H1 (cell line): ENCODE measurements around the gene SH3BP2. TPM values are rescaled to one million over a fixed set of nuclear protein-coding genes. Genes with fewer than 3 reads are reported as not detected.

Source experiments
- CTCF ChIA-PET: fragments of 300-600 bp; sonication (Branson Sonifier 250); formaldehyde crosslinking; loops from one replicate; lab custom pipeline; 2021; ENCODE audit not compliant: partially characterized antibody; lab: Charles Lee
- POLR2A ChIA-PET: fragments of 300-600 bp; sonication (Branson Sonifier 250); formaldehyde crosslinking; loops from one replicate; lab custom pipeline; 2021; ENCODE audit warnings: inconsistent platforms; ENCODE audit not compliant: partially characterized antibody; lab: Charles Lee
- DNase-seq, 2 experiments: peaks; one replicate each; pipeline versions ENCODE4 v3.0.0 to v3.0.0-alpha.2; 2010 to 2022; ENCODE audit warnings: low spot score in 2 of 2, low read depth in 1 of 2, mixed read lengths in 1 of 2
- FAIRE-seq: peaks from 2 replicates; lab custom pipeline; 2011; peaks lifted over from hg19 to GRCh38; lab: Jason Lieb, UNC
- H2AFZ ChIP-seq: 2 replicates; pipeline ENCODE4 v1.8.1; 2012; ENCODE audit warnings: low read length, inconsistent platforms
- H2AK5ac ChIP-seq: 2 replicates; pipeline ENCODE4 v1.6.1; 2013; ENCODE audit warnings: low read depth, low read length
- H2BK120ac ChIP-seq: replicated peaks from 2 replicates; pipeline ENCODE3; 2013; ENCODE audit warnings: low read depth, low read length, inconsistent platforms
- H2BK12ac ChIP-seq: 2 replicates; pipeline ENCODE4 v1.6.1; 2013; ENCODE audit warnings: low read depth, low read length
- H2BK15ac ChIP-seq: 2 replicates; pipeline ENCODE4 v1.6.1; 2013; ENCODE audit warnings: low read length
- H2BK20ac ChIP-seq: 2 replicates; pipeline ENCODE4 v1.6.1; 2013; ENCODE audit warnings: low read length
- H2BK5ac ChIP-seq: 2 replicates; pipeline ENCODE4 v1.6.1; 2013; ENCODE audit warnings: low read depth, low read length
- H3K14ac ChIP-seq: 2 replicates; pipeline ENCODE4 v1.6.1; 2013; ENCODE audit warnings: inconsistent platforms; ENCODE audit not compliant: insufficient read length
- H3K18ac ChIP-seq: 2 replicates; pipeline ENCODE4 v1.6.1; 2013; ENCODE audit warnings: low read length; ENCODE audit errors: extremely low read depth
- H3K23ac ChIP-seq: 2 replicates; pipeline ENCODE4 v1.6.1; 2013; ENCODE audit warnings: inconsistent platforms; ENCODE audit not compliant: insufficient read length
- H3K23me2 ChIP-seq: 2 replicates; pipeline ENCODE4 v1.6.1; 2013; ENCODE audit warnings: low read depth, low read length
- H3K27ac ChIP-seq: 2 replicates; pipeline ENCODE4 v1.6.1; 2011; ENCODE audit warnings: low read depth, low read length, inconsistent platforms
- H3K27me3 ChIP-seq, 4 experiments: replicated peaks in 1 of 4; 1 replicate in 1 of 4; 2 replicates in 3 of 4; pipeline versions ENCODE4 v1.6.1 to v1.8.1; 2011 to 2013; ENCODE audit warnings: low read length in 3 of 4, mild to moderate bottlenecking in 3 of 4, inconsistent platforms in 2 of 4, mixed read lengths in 2 of 4, moderate library complexity in 1 of 4; ENCODE audit not compliant: control insufficient read depth in 3 of 4, insufficient read depth in 3 of 4; ENCODE audit errors: extremely low read depth in 1 of 4
- H3K36me3 ChIP-seq, 4 experiments: 2 replicates each; pipeline versions ENCODE4 v1.6.1 to v1.8.1; 2011 to 2013; ENCODE audit warnings: mild to moderate bottlenecking in 4 of 4, low read length in 3 of 4, moderate library complexity in 2 of 4, control low read depth in 1 of 4, inconsistent platforms in 1 of 4; ENCODE audit not compliant: insufficient read depth in 4 of 4, control insufficient read depth in 2 of 4
- H3K4ac ChIP-seq: replicated peaks from 2 replicates; pipeline ENCODE3; 2013; ENCODE audit warnings: low read length, low read depth, mixed read lengths, inconsistent platforms; ENCODE audit not compliant: insufficient read length
- H3K4me1 ChIP-seq, 4 experiments: replicated peaks in 1 of 4; 1 replicate in 1 of 4; 2 replicates in 3 of 4; pipeline versions ENCODE4 v1.6.1 to v1.8.1; 2011 to 2013; ENCODE audit warnings: low read length in 3 of 4, inconsistent platforms in 2 of 4, mixed read lengths in 1 of 4; ENCODE audit not compliant: insufficient read depth in 4 of 4, control insufficient read depth in 3 of 4
- H3K4me2 ChIP-seq, 2 experiments: 2 replicates each; pipeline versions ENCODE4 v1.6.1 to v1.8.1; 2011 to 2013; ENCODE audit warnings: low read depth in 2 of 2, low read length in 2 of 2, control low read depth in 1 of 2, inconsistent platforms in 1 of 2, mild to moderate bottlenecking in 1 of 2; ENCODE audit not compliant: insufficient read depth in 1 of 2
- H3K4me3 ChIP-seq, 4 experiments: fragments of 200-600, 300-600 bp in 1 of 4; sonication (generic), shearing (Covaris generic), sonication (Bioruptor Twin) in 1 of 4; 2 replicates each; pipeline versions ENCODE4 v1.5.1 to v1.8.1; 2011 to 2016; ENCODE audit warnings: low read length in 4 of 4, low read depth in 3 of 4, control low read depth in 2 of 4, inconsistent platforms in 2 of 4, mild to moderate bottlenecking in 2 of 4, mixed read lengths in 1 of 4, moderate library complexity in 1 of 4; ENCODE audit not compliant: insufficient read depth in 2 of 4; ENCODE audit errors: extremely low read depth in 1 of 4
- H3K56ac ChIP-seq: replicated peaks from 2 replicates; pipeline ENCODE3; 2013; ENCODE audit warnings: low read depth, mild to moderate bottlenecking, mixed read lengths, low read length, inconsistent platforms; ENCODE audit not compliant: insufficient read length
- H3K79me1 ChIP-seq: 2 replicates; pipeline ENCODE4 v1.6.1; 2013; ENCODE audit warnings: low read depth, low read length, control low read depth
- H3K79me2 ChIP-seq, 2 experiments: 2 replicates each; pipeline versions ENCODE4 v1.6.1 to v1.8.1; 2012 to 2013; ENCODE audit warnings: low read length in 2 of 2, mild to moderate bottlenecking in 2 of 2, inconsistent platforms in 1 of 2; ENCODE audit not compliant: insufficient read depth in 2 of 2, control insufficient read depth in 1 of 2
- H3K9ac ChIP-seq, 4 experiments: replicated peaks in 1 of 4; 1 replicate in 1 of 4; 2 replicates in 3 of 4; pipeline versions ENCODE4 v1.6.1 to v1.8.1; 2011 to 2013; ENCODE audit warnings: low read depth in 3 of 4, low read length in 3 of 4, control low read depth in 2 of 4, mild to moderate bottlenecking in 2 of 4, moderate library complexity in 2 of 4, inconsistent platforms in 1 of 4; ENCODE audit errors: extremely low read depth in 1 of 4
- H3K9me3 ChIP-seq, 2 experiments: 2 replicates each; pipeline versions ENCODE4 v1.6.1 to v1.8.1; 2012 to 2013; ENCODE audit warnings: mild to moderate bottlenecking in 2 of 2, moderate library complexity in 2 of 2, control low read depth in 1 of 2, inconsistent platforms in 1 of 2, low read depth in 1 of 2, low read length in 1 of 2, mixed read lengths in 1 of 2; ENCODE audit not compliant: insufficient read depth in 2 of 2
- H4K20me1 ChIP-seq, 2 experiments: replicated peaks in 1 of 2; 2 replicates each; pipeline versions ENCODE3 to v1.8.1; 2011 to 2013; ENCODE audit warnings: inconsistent platforms in 2 of 2, low read length in 2 of 2, mild to moderate bottlenecking in 1 of 2; ENCODE audit not compliant: insufficient read depth in 2 of 2, control insufficient read depth in 1 of 2
- H4K5ac ChIP-seq: 2 replicates; pipeline ENCODE4 v1.6.1; 2013; ENCODE audit warnings: low read length, low read depth, mixed read lengths, inconsistent platforms; ENCODE audit not compliant: insufficient read length
- H4K8ac ChIP-seq: 2 replicates; pipeline ENCODE4 v1.8.0; 2013; ENCODE audit warnings: mild to moderate bottlenecking, moderate library complexity, low read length, inconsistent platforms; ENCODE audit not compliant: insufficient read depth; ENCODE audit errors: extremely low read depth
- H4K91ac ChIP-seq: replicated peaks from 2 replicates; pipeline ENCODE3; 2013; ENCODE audit warnings: low read length, mixed read lengths, inconsistent platforms; ENCODE audit not compliant: insufficient read length
- CTBP2 ChIP-seq: IDR thresholded peaks from 2 replicates; pipeline ENCODE4 v1.7.0; 2011; ENCODE audit warnings: borderline replicate concordance, mild to moderate bottlenecking, moderate library complexity, mixed read lengths, low read length; ENCODE audit not compliant: insufficient read depth, insufficient read length
- GABPA ChIP-seq: IDR thresholded peaks from 2 replicates; pipeline ENCODE4 v1.6.1; 2011; ENCODE audit warnings: mild to moderate bottlenecking, low read length, moderate library complexity, borderline replicate concordance; ENCODE audit not compliant: insufficient read depth
- JUN ChIP-seq: IDR thresholded peaks from 2 replicates; pipeline ENCODE4 v1.6.1; 2011; ENCODE audit warnings: low read depth, mild to moderate bottlenecking, improper control_type of control experiment, low read length
- KDM1A ChIP-seq: fragments of 200-600, 300-600 bp; sonication (generic); IDR thresholded peaks from 2 replicates; pipeline ENCODE4 v1.7.1; 2016; ENCODE audit warnings: mild to moderate bottlenecking, low read length, borderline replicate concordance
- KDM5A ChIP-seq: fragments of 200-600 bp; IDR thresholded peaks from 2 replicates; pipeline ENCODE4 v1.7.1; 2012; ENCODE audit warnings: mild to moderate bottlenecking, low read length, inconsistent platforms, mixed read lengths
- SIRT6 ChIP-seq: IDR thresholded peaks from one replicate; pipeline ENCODE4 v1.7.1; 2012; ENCODE audit warnings: low read length, inconsistent platforms
- SIX5 ChIP-seq: IDR thresholded peaks from 2 replicates; pipeline ENCODE4 v1.6.1; 2011; ENCODE audit warnings: mild to moderate bottlenecking, low read depth, low read length
- SP1 ChIP-seq: IDR thresholded peaks from 2 replicates; pipeline ENCODE4 v1.6.1; 2011; ENCODE audit warnings: low read depth, low read length
- SP2 ChIP-seq: IDR thresholded peaks from 2 replicates; pipeline ENCODE4 v1.6.1; 2012; ENCODE audit warnings: mild to moderate bottlenecking, low read length, inconsistent platforms
- TBP ChIP-seq: IDR thresholded peaks from 2 replicates; pipeline ENCODE4 v1.6.1; 2011; ENCODE audit warnings: low read depth, low read length, improper control_type of control experiment
- ZNF274 ChIP-seq: IDR thresholded peaks from 2 replicates; pipeline ENCODE4 v1.7.0; 2012; ENCODE audit warnings: low read length, borderline replicate concordance; ENCODE audit errors: extremely low read depth
- WGBS, 2 experiments: shearing (Covaris generic) in 1 of 2; methylation state at CpG; one replicate each; pipeline versions ENCODE4 v1.1.6 to v1.1.7; 2013 to 2015; ENCODE audit warnings: low lambda C conversion rate in 2 of 2, mixed read lengths in 2 of 2, inconsistent platforms in 1 of 2, low coverage in 1 of 2, missing lambda C conversion rate in 1 of 2; ENCODE audit not compliant: insufficient replicate concordance in 2 of 2, insufficient coverage in 1 of 2, insufficient read length in 1 of 2; ENCODE audit errors: extremely low coverage in 1 of 2, missing lambda C conversion rate in 1 of 2; 5-methylcytosine and 5-hydroxymethylcytosine counted together
- polyA plus RNA-seq, 7 experiments: library from polyadenylated mRNA; depleted of rRNA in 3 of 7; stranded (reverse) in 5 of 7; unstranded in 2 of 7; fragments of >200 nt in 5 of 7; fragments of 200-250 nt in 2 of 7; gene quantifications; 1 replicate in 5 of 7; 2 replicates in 1 of 7; 4 replicates in 1 of 7; pipeline versions ENCODE4 v1.2.1 to v1.2.3, GENCODE V29; 2011 to 2013; ENCODE audit warnings: missing spikeins in 2 of 7, mixed read lengths in 2 of 7
- total RNA-seq: library from RNA; stranded (reverse); fragmentation: NEBNext Ultra II Directional; extraction: Animal tissue kit (Norgen Biotek cat#: 25700); gene quantifications from 2 replicates; pipeline ENCODE4 v1.2.1, GENCODE V29; 2021
- TF ChIP-seq, protein P1 (sequence below), 3 experiments: IDR thresholded peaks; 1 replicate in 2 of 3; 2 replicates in 1 of 3; pipeline versions ENCODE4 v1.5.1 to v1.6.1; 2011; ENCODE audit warnings: low read length in 3 of 3, mild to moderate bottlenecking in 3 of 3, inconsistent platforms in 2 of 3, low read depth in 1 of 3, moderate library complexity in 1 of 3; ENCODE audit not compliant: insufficient read depth in 1 of 3; ENCODE audit errors: control extremely low read depth in 1 of 3

Gene SH3BP2
- total and polyA plus RNA-seq, 2 of the 8 experiments (the other 6 are each of a cell fraction or from before 2014, with no cell fraction given), result 27.4 to 31.4 TPM

GRCh38 chr4:2848449-2848848 lies 55.6 kb downstream of the SH3BP2 start:
- Histone ChIP-seq H3K27ac (no peak overlapping the region), H4K91ac (no peak overlapping the region), H2AFZ (no peak overlapping the region), H3K27me3 (no peaks in the 10 kb centered on the region), H3K4ac (no peak overlapping the region), H3K4me1 (peaks cover 0 to 3% (median 0%) of the 10 kb centered on the region in 4 experiments; a peak in 2 of 7 replicates), H4K5ac (no peak overlapping the region), H3K18ac (no peak overlapping the region), H2BK20ac (no peak overlapping the region), H2BK12ac (no peak overlapping the region), H3K79me2 (peaks cover 14 to 78% of the 10 kb centered on the region in 2 experiments), H3K9ac (no peak overlapping the region), H4K8ac (no peak overlapping the region), H3K14ac (no peak overlapping the region), H3K56ac (no peak overlapping the region), H3K79me1 (peaks cover 7% of the 10 kb centered on the region; the same call in 1 of the 2 replicates), H3K9me3 (no peaks in the 10 kb centered on the region), H3K36me3 (peaks cover 0 to under 1% (median 0%) of the 10 kb centered on the region in 4 experiments; a peak in 1 of 8 replicates), H2BK120ac (no peak overlapping the region), H3K4me3 (no peak overlapping the region), H4K20me1 (peaks cover 3 to 7% of the 10 kb centered on the region in 2 experiments), H3K23me2 (peaks cover 3% of the 10 kb centered on the region), H2BK5ac (no peak overlapping the region), H2BK15ac (no peak overlapping the region), H3K23ac (no peak overlapping the region), H3K4me2 (no peak overlapping the region), H2AK5ac (no peak overlapping the region)
- no peak for DNase-seq
- 89% methylated on average over 2 of the region's 2 CpGs; no CpG with 5 or more reads in 1 of the 2 experiments for WGBS, 2 experiments
- no peak for FAIRE-seq
- ChIA-PET CTCF (interaction anchor here (0.6 to 1.9 kb wide), 6 partner anchors 13 to 695 kb away, joined by 3 to 6 read pairs (median 3); no protein-coding TSS in a partner anchor), POLR2A (no interaction called here)
- no peak for TF ChIP-seq CTBP2
- TF ChIP-seq KDM5A, result no peak
- TF ChIP-seq GABPA, result no peak
- TF ChIP-seq JUN, result no peak
- TF ChIP-seq TBP, result no peak
- TF ChIP-seq SIRT6, result no peak
- TF ChIP-seq KDM1A, result no peak
- no peak for TF ChIP-seq SP1
- no peak for TF ChIP-seq SIX5
- TF ChIP-seq ZNF274, result no peak
- TF ChIP-seq, protein P1, sequence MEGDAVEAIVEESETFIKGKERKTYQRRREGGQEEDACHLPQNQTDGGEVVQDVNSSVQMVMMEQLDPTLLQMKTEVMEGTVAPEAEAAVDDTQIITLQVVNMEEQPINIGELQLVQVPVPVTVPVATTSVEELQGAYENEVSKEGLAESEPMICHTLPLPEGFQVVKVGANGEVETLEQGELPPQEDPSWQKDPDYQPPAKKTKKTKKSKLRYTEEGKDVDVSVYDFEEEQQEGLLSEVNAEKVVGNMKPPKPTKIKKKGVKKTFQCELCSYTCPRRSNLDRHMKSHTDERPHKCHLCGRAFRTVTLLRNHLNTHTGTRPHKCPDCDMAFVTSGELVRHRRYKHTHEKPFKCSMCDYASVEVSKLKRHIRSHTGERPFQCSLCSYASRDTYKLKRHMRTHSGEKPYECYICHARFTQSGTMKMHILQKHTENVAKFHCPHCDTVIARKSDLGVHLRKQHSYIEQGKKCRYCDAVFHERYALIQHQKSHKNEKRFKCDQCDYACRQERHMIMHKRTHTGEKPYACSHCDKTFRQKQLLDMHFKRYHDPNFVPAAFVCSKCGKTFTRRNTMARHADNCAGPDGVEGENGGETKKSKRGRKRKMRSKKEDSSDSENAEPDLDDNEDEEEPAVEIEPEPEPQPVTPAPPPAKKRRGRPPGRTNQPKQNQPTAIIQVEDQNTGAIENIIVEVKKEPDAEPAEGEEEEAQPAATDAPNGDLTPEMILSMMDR (IDR thresholded peaks at IDR 0.05; ENCODE audit: control extremely low read depth in 1 of 3, insufficient read depth in 1 of 3, low read depth in 1 of 3, low read length in 3 of 3), result no peak
- TF ChIP-seq SP2, result no peak
